HCT116 (cell line): Measurements from ENCODE around the gene SIRT6. TPM values are rescaled to one million over a fixed set of nuclear protein-coding genes. Genes with fewer than 3 reads are reported as not detected.

Experiments
- ATAC-seq: fragments of 200-7000 bp; cut with Tn5 transposase; 2 replicates; pipeline ENCODE4 v1.9.1; 2020; ENCODE audit warnings: mild to moderate bottlenecking, moderate library complexity
- BruUV-seq: library from RNA; stranded (reverse); fragments of 400-500 nt; replicated peaks from 2 replicates; lab custom pipeline; 2021; lab: Mats Ljungman, UMichigan
- CTCF ChIA-PET: fragments of 300-600 bp; sonication (Branson Sonifier 250); formaldehyde crosslinking; loops from one replicate; lab custom pipeline; 2021; ENCODE audit warnings: antibody characterized with exemption; lab: Charles Lee
- POLR2A ChIA-PET: fragments of 300-600, 350-600 bp; sonication (Branson Sonifier 250); formaldehyde crosslinking; loops from one replicate; lab custom pipeline; 2021; ENCODE audit warnings: antibody characterized with exemption; lab: Charles Lee
- RAD21 ChIA-PET, 2 experiments: fragments of 300-600 bp; sonication (Branson Sonifier 250); formaldehyde crosslinking; loops; one replicate each; lab custom pipeline; 2023; ENCODE audit warnings: low total read pairs in 2 of 2; ENCODE audit not compliant: uncharacterized antibody in 2 of 2, unreplicated experiment in 2 of 2, low non-redundant PET in 1 of 2; lab: Charles Lee
- DNase-seq: peaks from one replicate; pipeline ENCODE4 v3.0.0-alpha.2; 2010; ENCODE audit warnings: low read depth, low spot score
- H2AFZ ChIP-seq: fragments of 200-600 bp; shearing (Covaris generic), sonication (generic); 2 replicates; pipeline ENCODE4 v1.6.1; 2017; ENCODE audit warnings: low read depth, mixed run types, mixed read lengths, antibody characterized with exemption, low read length; ENCODE audit not compliant: poor library complexity, severe bottlenecking
- H3K27ac ChIP-seq: 2 replicates; pipeline ENCODE4 v1.5.1; 2012; ENCODE audit warnings: low read depth, low read length
- H3K27me3 ChIP-seq: fragments of 200-600 bp; sonication (generic); 2 replicates; pipeline ENCODE4 v1.6.1; 2016; ENCODE audit warnings: mixed run types, low read length, mixed read lengths; ENCODE audit not compliant: insufficient read depth
- H3K36me3 ChIP-seq, 2 experiments: fragments of 200-500 bp in 1 of 2; fragments of 200-600 bp in 1 of 2; sonication (Bioruptor generic) in 1 of 2; sonication (generic) in 1 of 2; 2 replicates each; pipeline versions ENCODE4 v1.5.1 to v1.6.1; 2014 to 2016; ENCODE audit warnings: low read length in 2 of 2, inconsistent platforms in 1 of 2, mixed read lengths in 1 of 2, mixed run types in 1 of 2; ENCODE audit not compliant: insufficient read depth in 2 of 2, control insufficient read depth in 1 of 2
- H3K4me1 ChIP-seq, 2 experiments: fragments of 200-600 bp in 1 of 2; sonication (generic) in 1 of 2; 2 replicates each; pipeline versions ENCODE4 v1.5.1 to v1.6.1; 2012 to 2017; ENCODE audit warnings: low read length in 2 of 2, inconsistent platforms in 1 of 2, mild to moderate bottlenecking in 1 of 2, mixed read lengths in 1 of 2, mixed run types in 1 of 2, moderate library complexity in 1 of 2; ENCODE audit not compliant: insufficient read depth in 2 of 2, control insufficient read depth in 1 of 2
- H3K4me2 ChIP-seq: fragments of 200-600 bp; sonication (generic); 2 replicates; pipeline ENCODE4 v1.6.1; 2017; ENCODE audit warnings: mixed run types, low read length, mixed read lengths
- H3K4me3 ChIP-seq, 2 experiments: fragments of 200-600 bp in 1 of 2; sonication (generic) in 1 of 2; replicated peaks in 1 of 2; 2 replicates each; pipeline ENCODE4 v1.5.1; 2011 to 2016; ENCODE audit warnings: low read length in 2 of 2, control low read depth in 1 of 2, low read depth in 1 of 2, mild to moderate bottlenecking in 1 of 2, mixed read lengths in 1 of 2, mixed run types in 1 of 2
- H3K79me2 ChIP-seq: fragments of 200-600 bp; sonication (generic); 2 replicates; pipeline ENCODE4 v1.6.1; 2017; ENCODE audit warnings: mild to moderate bottlenecking, mixed run types, low read length, moderate library complexity, mixed read lengths; ENCODE audit not compliant: insufficient read depth
- H3K9ac ChIP-seq: fragments of 200-600 bp; sonication (generic); 2 replicates; pipeline ENCODE4 v1.6.1; 2016; ENCODE audit warnings: low read length, mixed read lengths
- H3K9me2 ChIP-seq: fragments of 200-600 bp; sonication (generic), shearing (Covaris generic); 2 replicates; pipeline ENCODE4 v1.6.1; 2017; ENCODE audit warnings: mixed run types, mild to moderate bottlenecking, moderate library complexity; ENCODE audit not compliant: insufficient read depth
- H3K9me3 ChIP-seq, 2 experiments: fragments of 200-500 bp in 1 of 2; fragments of 200-600 bp in 1 of 2; sonication (Bioruptor generic) in 1 of 2; sonication (generic) in 1 of 2; 2 replicates each; pipeline ENCODE4 v1.6.1; 2014 to 2017; ENCODE audit warnings: low read length in 2 of 2, mixed read lengths in 2 of 2, inconsistent platforms in 1 of 2, low read depth in 1 of 2, mild to moderate bottlenecking in 1 of 2, mixed run types in 1 of 2, moderate library complexity in 1 of 2; ENCODE audit not compliant: control insufficient read depth in 1 of 2, insufficient read depth in 1 of 2
- H4K20me1 ChIP-seq: fragments of 200-600 bp; sonication (generic), shearing (Covaris generic); 2 replicates; pipeline ENCODE4 v1.6.1; 2017; ENCODE audit warnings: mixed run types, mild to moderate bottlenecking, moderate library complexity; ENCODE audit not compliant: insufficient read depth
- CTCF ChIP-seq, 3 experiments: fragments of 200-600 bp in 1 of 3; sonication (generic) in 1 of 3; IDR thresholded peaks in 2 of 3; conservative IDR thresholded peaks in 1 of 3; 2 replicates each; pipeline ENCODE4 v1.5.1; 2012 to 2017; ENCODE audit warnings: low read depth in 2 of 3, low read length in 2 of 3, antibody characterized with exemption in 1 of 3, borderline replicate concordance in 1 of 3, control low read depth in 1 of 3, mild to moderate bottlenecking in 1 of 3, mixed read lengths in 1 of 3, mixed run types in 1 of 3, moderate library complexity in 1 of 3; ENCODE audit not compliant: insufficient read depth in 1 of 3
- ELF1 ChIP-seq: IDR thresholded peaks from 2 replicates; pipeline ENCODE4 v1.6.1; 2012; ENCODE audit warnings: low read depth, borderline replicate concordance
- EZH2phosphoT487 ChIP-seq: fragments of 200-600 bp; IDR thresholded peaks from 2 replicates; pipeline ENCODE4 v1.6.1; 2018; ENCODE audit warnings: antibody characterized with exemption, borderline replicate concordance
- FOSL1 ChIP-seq: IDR thresholded peaks from 2 replicates; pipeline ENCODE4 v1.6.1; 2012; ENCODE audit warnings: low read depth
- SIN3A ChIP-seq: IDR thresholded peaks from 2 replicates; pipeline ENCODE4 v1.6.1; 2012; ENCODE audit warnings: low read depth
- ZNF274 ChIP-seq: fragments of 200-500 bp; sonication (Bioruptor generic); IDR thresholded peaks from 2 replicates; pipeline ENCODE4 v1.6.1; 2014; ENCODE audit warnings: mild to moderate bottlenecking, low read depth, low read length, inconsistent platforms
- intact Hi-C: fragments of 100-400 bp; cut with micrococcal nuclease; formaldehyde crosslinking; loops from 2 replicates; pipeline ENCODE4 v1.10.0; 2022
- total RNA-seq: library from RNA; stranded (reverse); gene quantifications from one replicate; pipeline ENCODE4 v1.2.1, GENCODE V29; 2021; ENCODE audit not compliant: unreplicated experiment

The SIRT6 gene
- total RNA-seq, 1 experiment from 2014 or later: 36.3 TPM

- TF ChIP-seq ZNF274 (no peak), FOSL1 (no peak), ELF1 (no peak), CTCF (IDR thresholded peaks at IDR 0.05 in 2 of 3, conservative IDR thresholded peaks at IDR 0.05 in 1 of 3; ENCODE audit: borderline replicate concordance in 1 of 3, insufficient read depth in 1 of 3, low read depth in 2 of 3, low read length in 2 of 3) (no peak)
- TF ChIP-seq, all 23 proteins: peak for 0
Measured at GRCh38 chr19:4184718-4185352, 2.5 kb upstream of the SIRT6 start (continued).

- Histone ChIP-seq H4K20me1 (no peaks in the 10 kb centered on the region), H3K36me3 (no peaks in the 10 kb centered on the region), H2AFZ (no peak overlapping the region), H3K27ac (no peak overlapping the region), H3K4me1 (peaks cover 10 to 29% of the 10 kb centered on the region in 2 experiments), H3K9ac (no peak overlapping the region), H3K79me2 (peaks cover 15% of the 10 kb centered on the region), H3K4me2 (no peak overlapping the region), H3K27me3 (no peaks in the 10 kb centered on the region), H3K9me3 (no peaks in the 10 kb centered on the region), H3K9me2 (no peaks in the 10 kb centered on the region), H3K4me3 (no peak overlapping the region)
- ChIA-PET RAD21 (no interaction called here), CTCF (no interaction called here), POLR2A (no interaction called here)
- TF ChIP-seq CTCF (IDR thresholded peaks at IDR 0.05 in 2 of 3, conservative IDR thresholded peaks at IDR 0.05 in 1 of 3; ENCODE audit: borderline replicate concordance in 1 of 3, insufficient read depth in 1 of 3, low read depth in 2 of 3, low read length in 2 of 3) (no peak), SIN3A (no peak), EZH2phosphoT487 (no peak)
- no TSS peak for BruUV-seq
- intact Hi-C loops: loop anchor here (5.0 kb wide), 1 partner anchor 117 kb away; the partner anchor contains the start of gene ZBTB7A
- DNase-seq: no peak
- ATAC-seq: no peak
Measured at GRCh38 chr19:4183967-4184717, 1.8 kb upstream of the SIRT6 start.
